ENCODE measurements around the gene TLE5.

The TLE5 gene, protein sequence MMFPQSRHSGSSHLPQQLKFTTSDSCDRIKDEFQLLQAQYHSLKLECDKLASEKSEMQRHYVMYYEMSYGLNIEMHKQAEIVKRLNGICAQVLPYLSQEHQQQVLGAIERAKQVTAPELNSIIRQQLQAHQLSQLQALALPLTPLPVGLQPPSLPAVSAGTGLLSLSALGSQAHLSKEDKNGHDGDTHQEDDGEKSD

DNA sequence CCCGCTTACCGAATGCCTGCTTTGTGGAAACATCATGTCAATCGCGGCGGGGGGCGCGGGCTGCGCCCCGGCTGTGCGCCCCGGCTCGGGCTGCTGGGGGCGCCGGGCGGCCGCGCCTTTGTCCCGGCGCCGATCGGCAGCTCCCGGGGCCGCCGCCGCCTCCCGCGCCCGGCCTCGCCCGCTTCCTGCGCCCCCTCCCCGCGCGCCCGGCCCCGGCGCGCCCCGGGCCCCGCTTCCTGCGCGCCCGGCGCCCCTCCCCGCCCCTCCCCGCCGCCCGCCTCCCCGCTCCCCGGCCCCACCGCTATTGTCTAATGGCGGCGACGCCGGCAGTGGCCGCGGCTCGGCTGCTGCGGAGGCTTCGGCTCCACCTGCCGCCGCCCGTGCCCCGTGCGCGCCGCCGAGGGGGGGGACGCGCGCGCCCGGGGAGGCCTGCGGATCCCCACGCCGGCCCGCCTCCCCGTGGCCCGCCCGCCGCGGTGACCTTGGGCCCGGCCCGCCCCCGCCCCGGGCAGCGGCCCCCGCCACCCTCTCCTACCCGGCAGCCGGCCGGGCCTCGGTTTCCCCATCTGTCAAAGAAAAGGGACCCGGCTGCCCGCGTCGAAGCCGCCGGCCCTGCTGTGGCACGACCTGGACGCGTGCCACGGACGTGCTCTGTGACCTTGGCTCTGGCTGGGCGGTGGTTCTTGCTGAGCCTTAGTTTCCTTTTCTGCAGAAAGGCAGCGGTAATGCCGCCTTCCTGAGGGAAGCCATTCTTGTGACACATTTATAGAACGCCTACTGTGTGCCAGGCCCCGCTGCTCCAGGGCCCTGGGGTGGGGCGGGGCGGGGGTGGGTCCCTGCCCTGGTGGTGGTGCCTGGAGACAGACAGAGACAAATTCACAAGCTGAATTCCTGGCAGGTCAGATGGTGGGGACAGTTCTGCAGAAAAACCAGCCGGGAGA lies at the start of gene TLE5:
TLE5 (minus strand) TSS at position 331 of the 941 bp plus-strand sequence; CDS start at position 36, 295 bp downstream.
- Histone ChIP-seq H3K9me3 (ENCODE audit: control insufficient read depth, insufficient read depth, low read length) (no peaks in the 10 kb centered on the region), H3K36me3 (ENCODE audit: control insufficient read depth, insufficient read depth, low read length) (peaks cover 7% of the 10 kb centered on the region), H3K4me3 (ENCODE audit: low read depth, low read length) (peak within 1 kb of the TSS; percentile 56), H3K4me1 (ENCODE audit: control insufficient read depth, insufficient read depth, low read length) (peaks cover 5% of the 10 kb centered on the region), H3K27me3 (ENCODE audit: control insufficient read depth, insufficient read depth, low read length) (no peaks in the 10 kb centered on the region), H3K9ac (ENCODE audit: low read depth, low read length) (no peak within 1 kb of the TSS)

DNA sequence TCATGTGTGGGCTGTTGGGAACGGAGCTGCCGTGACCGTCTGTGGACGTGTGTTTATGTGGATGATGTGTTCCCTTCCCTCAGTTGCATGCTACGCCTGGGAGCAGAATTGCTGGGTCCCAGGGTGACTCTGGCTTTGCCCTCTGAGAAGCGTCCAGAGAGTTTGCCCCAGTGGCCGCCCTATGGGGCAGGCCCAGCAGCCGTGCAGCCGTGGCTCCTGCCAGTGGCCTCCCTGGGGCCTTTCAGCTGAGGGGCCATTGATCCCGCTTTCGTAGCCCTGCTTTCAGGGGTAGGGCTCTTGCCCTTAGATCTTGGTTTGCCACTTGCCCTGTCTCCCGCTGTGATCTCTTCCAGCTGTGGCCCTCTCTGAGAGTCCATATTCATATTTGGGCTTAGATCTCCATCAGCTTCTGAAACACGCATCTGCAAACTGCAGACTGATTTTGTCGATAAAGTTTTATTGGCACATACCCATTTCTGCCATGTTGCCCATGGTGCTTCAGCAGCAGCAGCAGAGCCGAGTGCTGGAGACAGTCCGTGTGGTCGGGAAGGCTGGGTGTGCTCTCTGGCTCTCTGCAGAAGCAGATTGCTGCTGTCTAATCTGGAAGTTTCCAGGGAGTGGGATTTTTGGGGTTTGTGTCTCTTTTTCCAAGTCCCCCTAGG lies 49.4 kb upstream of the TLE5 start:
- Histone ChIP-seq H3K27me3 (ENCODE audit: control insufficient read depth, insufficient read depth, low read length) (no peaks in the 10 kb centered on the region), H3K4me1 (ENCODE audit: control insufficient read depth, insufficient read depth, low read length) (peaks cover 2% of the 10 kb centered on the region), H3K9me3 (ENCODE audit: control insufficient read depth, insufficient read depth, low read length) (no peaks in the 10 kb centered on the region), H3K4me3 (ENCODE audit: low read depth, low read length) (no peak overlapping the region), H3K9ac (ENCODE audit: low read depth, low read length) (peak overlapping the region; percentile 24), H3K36me3 (ENCODE audit: control insufficient read depth, insufficient read depth, low read length) (peaks cover 7% of the 10 kb centered on the region)

- H3K27me3 ChIP-seq (ENCODE audit: control insufficient read depth, insufficient read depth, low read length) = no peaks in the 10 kb centered on the region
- no peaks in the 10 kb centered on the region for H3K9me3 ChIP-seq (ENCODE audit: control insufficient read depth, insufficient read depth, low read length)
- H3K9ac ChIP-seq (ENCODE audit: low read depth, low read length) = no peak overlapping the region
- H3K36me3 ChIP-seq (ENCODE audit: control insufficient read depth, insufficient read depth, low read length) = peaks cover 7% of the 10 kb centered on the region
- peaks cover 2% of the 10 kb centered on the region for H3K4me1 ChIP-seq (ENCODE audit: control insufficient read depth, insufficient read depth, low read length)
- H3K4me3 ChIP-seq (ENCODE audit: low read depth, low read length) = no peak overlapping the region
These were observed 48.0 kb upstream of the TLE5 start for GRCh38 chr19:3110126-3110825.

DNA sequence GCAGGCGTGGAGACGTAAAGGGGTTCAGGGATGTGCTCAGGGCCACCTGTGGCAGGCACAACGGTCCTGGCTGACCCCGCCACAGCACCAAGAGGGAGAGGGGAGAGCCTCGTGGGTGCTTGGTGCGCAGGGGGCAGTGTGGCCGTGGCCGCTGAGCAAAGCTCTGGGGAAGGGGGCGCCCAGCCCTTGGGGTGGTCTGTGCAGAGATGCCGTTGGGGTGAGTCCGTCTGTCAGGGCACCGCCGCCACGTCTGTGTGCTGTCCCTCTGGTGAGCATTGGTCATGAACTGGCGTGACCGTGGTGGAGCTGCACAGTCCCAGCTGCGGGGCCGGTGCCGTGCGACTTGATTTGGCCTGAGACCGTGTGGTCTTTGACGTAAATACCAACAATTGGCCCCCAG lies 47.2 kb upstream of the TLE5 start:
- Histone ChIP-seq H3K36me3 (ENCODE audit: control insufficient read depth, insufficient read depth, low read length) (peaks cover 6% of the 10 kb centered on the region), H3K9me3 (ENCODE audit: control insufficient read depth, insufficient read depth, low read length) (no peaks in the 10 kb centered on the region), H3K4me3 (ENCODE audit: low read depth, low read length) (no peak overlapping the region), H3K4me1 (ENCODE audit: control insufficient read depth, insufficient read depth, low read length) (peaks cover 2% of the 10 kb centered on the region), H3K27me3 (ENCODE audit: control insufficient read depth, insufficient read depth, low read length) (no peaks in the 10 kb centered on the region), H3K9ac (ENCODE audit: low read depth, low read length) (no peak overlapping the region)

DNA sequence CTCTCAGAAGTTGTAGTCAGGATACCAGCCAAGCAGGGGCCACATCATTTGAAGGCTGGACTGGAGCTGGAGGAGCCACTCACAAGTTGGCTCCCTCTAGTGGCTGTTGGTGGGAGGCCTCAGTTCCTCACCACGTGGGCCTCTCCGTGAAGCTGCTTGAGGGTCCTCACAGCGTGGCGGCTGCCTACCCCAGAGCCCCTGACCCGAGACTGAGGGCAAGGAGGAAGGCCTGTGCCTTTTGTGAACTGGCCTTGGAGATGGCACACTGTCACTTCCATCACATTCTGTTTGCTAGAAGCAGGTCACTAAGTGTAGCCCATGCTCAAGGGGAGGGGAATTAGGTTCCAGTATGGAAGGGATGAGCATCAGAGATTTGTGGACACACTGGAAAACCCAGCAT lies 46.5 kb upstream of the TLE5 start:
- Histone ChIP-seq H3K27me3 (ENCODE audit: control insufficient read depth, insufficient read depth, low read length) (no peaks in the 10 kb centered on the region), H3K36me3 (ENCODE audit: control insufficient read depth, insufficient read depth, low read length) (peaks cover 3% of the 10 kb centered on the region), H3K4me1 (ENCODE audit: control insufficient read depth, insufficient read depth, low read length) (peaks cover 2% of the 10 kb centered on the region), H3K9me3 (ENCODE audit: control insufficient read depth, insufficient read depth, low read length) (no peaks in the 10 kb centered on the region), H3K9ac (ENCODE audit: low read depth, low read length) (no peak overlapping the region), H3K4me3 (ENCODE audit: low read depth, low read length) (no peak overlapping the region)

DNA sequence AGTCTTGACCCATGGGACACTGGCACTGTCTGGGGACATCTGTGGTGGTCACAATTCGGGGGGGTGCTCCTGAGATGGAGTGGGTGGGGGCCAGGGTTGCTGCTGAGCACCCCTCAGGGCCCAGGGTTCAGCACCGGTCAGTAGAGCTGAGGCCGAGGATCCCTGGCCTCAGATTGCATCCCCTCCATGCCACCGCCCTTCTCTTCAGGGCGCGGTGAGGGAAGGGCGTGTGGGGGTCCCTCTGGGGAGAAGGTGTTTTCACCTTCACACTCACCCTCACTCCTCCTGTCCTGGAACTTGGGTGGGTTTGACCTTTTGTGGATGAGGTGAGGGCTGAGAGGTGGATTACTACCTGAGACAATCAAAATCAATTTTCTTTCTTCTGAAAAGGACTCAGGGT lies 45.4 kb upstream of the TLE5 start:
- Histone ChIP-seq H3K9me3 (ENCODE audit: control insufficient read depth, insufficient read depth, low read length) (no peaks in the 10 kb centered on the region), H3K9ac (ENCODE audit: low read depth, low read length) (no peak overlapping the region), H3K4me3 (ENCODE audit: low read depth, low read length) (no peak overlapping the region), H3K36me3 (ENCODE audit: control insufficient read depth, insufficient read depth, low read length) (no peaks in the 10 kb centered on the region), H3K4me1 (ENCODE audit: control insufficient read depth, insufficient read depth, low read length) (peaks cover 2% of the 10 kb centered on the region), H3K27me3 (ENCODE audit: control insufficient read depth, insufficient read depth, low read length) (no peaks in the 10 kb centered on the region)

DNA sequence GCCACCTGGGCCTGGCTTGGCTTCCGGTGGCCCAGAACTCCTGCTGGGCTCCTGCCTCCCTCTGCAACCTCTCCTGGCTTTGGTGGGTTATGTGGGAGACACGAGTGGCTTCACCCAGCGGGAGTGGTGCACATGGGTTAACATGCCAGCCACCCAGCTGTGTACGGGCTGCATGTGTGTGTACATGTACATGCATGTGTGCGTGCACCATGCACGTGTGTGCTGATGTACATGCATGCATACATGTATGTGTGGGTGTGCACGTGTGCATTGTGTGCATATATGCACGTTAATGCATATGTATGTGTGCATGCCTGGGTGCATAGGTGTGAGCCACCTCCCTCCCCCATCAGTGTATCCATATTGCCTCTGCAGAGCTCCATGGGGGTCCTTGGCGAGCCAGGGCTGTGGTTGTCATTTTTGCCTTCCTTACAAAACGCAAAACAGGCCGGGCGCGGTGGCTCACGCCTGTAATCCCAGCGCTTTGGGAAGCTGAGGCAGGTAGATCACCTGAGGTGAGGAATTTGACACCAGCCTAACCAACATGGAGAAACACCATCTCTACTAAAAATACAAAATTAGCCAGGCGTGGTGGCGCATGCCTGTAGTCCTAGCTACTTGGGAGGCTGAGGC lies 44.3 kb upstream of the TLE5 start:
- H3K36me3 ChIP-seq (ENCODE audit: control insufficient read depth, insufficient read depth, low read length) = no peaks in the 10 kb centered on the region
- H3K9me3 ChIP-seq (ENCODE audit: control insufficient read depth, insufficient read depth, low read length) = no peaks in the 10 kb centered on the region
- H3K4me1 ChIP-seq (ENCODE audit: control insufficient read depth, insufficient read depth, low read length) = no peaks in the 10 kb centered on the region
- H3K4me3 ChIP-seq (ENCODE audit: low read depth, low read length) = no peak overlapping the region
- no peak overlapping the region for H3K9ac ChIP-seq (ENCODE audit: low read depth, low read length)
- no peaks in the 10 kb centered on the region for H3K27me3 ChIP-seq (ENCODE audit: control insufficient read depth, insufficient read depth, low read length)

DNA sequence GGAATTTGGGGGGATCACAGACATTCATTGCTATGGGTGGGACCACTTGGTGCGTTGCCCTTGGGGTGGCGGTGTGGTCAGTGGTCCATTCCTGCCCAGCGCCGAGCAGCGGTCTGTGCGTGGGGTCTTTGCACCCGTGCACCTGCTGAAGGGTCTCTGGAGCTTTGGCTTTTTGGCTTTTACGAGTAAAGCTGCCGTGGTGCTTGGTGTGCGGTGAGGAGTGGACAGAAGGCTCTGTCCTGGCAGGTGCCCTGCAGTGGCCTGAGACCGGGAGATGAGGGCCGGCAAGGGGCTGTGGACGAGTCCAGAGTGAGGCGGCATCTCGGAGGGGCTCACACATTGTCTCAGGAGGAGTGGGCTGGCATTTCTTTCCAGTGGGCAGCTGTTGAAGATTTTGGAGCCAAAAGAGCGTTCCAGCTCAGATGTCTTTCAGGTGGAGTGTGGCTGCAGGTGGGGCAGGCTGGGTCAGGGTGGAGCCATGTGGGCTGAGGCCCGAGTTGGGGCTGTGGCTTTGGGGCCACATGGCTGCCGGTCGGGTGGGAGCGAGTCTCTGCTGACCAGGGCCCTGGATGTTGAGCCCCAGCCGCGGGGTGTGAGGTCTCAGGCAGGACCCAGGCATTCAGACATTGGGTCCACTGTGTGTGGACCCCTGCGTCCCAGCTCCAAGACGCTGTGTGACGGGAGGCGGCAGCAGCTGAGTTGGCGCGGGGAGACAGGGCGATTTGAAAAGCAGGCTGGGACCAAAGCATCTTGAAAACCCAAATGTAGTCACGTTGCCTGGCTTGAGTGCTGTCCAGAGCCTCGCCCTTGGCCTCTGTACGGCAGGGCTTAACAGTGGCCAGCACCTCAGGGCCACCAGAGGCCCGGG lies 43.6 kb upstream of the TLE5 start:
- no peaks in the 10 kb centered on the region for H3K36me3 ChIP-seq (ENCODE audit: control insufficient read depth, insufficient read depth, low read length)
- no peaks in the 10 kb centered on the region for H3K27me3 ChIP-seq (ENCODE audit: control insufficient read depth, insufficient read depth, low read length)
- H3K9ac ChIP-seq (ENCODE audit: low read depth, low read length) = no peak overlapping the region
- H3K4me3 ChIP-seq (ENCODE audit: low read depth, low read length) = no peak overlapping the region
- H3K4me1 ChIP-seq (ENCODE audit: control insufficient read depth, insufficient read depth, low read length) = no peaks in the 10 kb centered on the region
- H3K9me3 ChIP-seq (ENCODE audit: control insufficient read depth, insufficient read depth, low read length) = no peaks in the 10 kb centered on the region

GRCh38 chr19:3104708-3104983 lies 42.4 kb upstream of the TLE5 start:
- Histone ChIP-seq H3K4me1 (ENCODE audit: control insufficient read depth, insufficient read depth, low read length) (no peaks in the 10 kb centered on the region), H3K27me3 (ENCODE audit: control insufficient read depth, insufficient read depth, low read length) (no peaks in the 10 kb centered on the region), H3K36me3 (ENCODE audit: control insufficient read depth, insufficient read depth, low read length) (no peaks in the 10 kb centered on the region), H3K9me3 (ENCODE audit: control insufficient read depth, insufficient read depth, low read length) (no peaks in the 10 kb centered on the region), H3K9ac (ENCODE audit: low read depth, low read length) (no peak overlapping the region), H3K4me3 (ENCODE audit: low read depth, low read length) (no peak overlapping the region)

DNA sequence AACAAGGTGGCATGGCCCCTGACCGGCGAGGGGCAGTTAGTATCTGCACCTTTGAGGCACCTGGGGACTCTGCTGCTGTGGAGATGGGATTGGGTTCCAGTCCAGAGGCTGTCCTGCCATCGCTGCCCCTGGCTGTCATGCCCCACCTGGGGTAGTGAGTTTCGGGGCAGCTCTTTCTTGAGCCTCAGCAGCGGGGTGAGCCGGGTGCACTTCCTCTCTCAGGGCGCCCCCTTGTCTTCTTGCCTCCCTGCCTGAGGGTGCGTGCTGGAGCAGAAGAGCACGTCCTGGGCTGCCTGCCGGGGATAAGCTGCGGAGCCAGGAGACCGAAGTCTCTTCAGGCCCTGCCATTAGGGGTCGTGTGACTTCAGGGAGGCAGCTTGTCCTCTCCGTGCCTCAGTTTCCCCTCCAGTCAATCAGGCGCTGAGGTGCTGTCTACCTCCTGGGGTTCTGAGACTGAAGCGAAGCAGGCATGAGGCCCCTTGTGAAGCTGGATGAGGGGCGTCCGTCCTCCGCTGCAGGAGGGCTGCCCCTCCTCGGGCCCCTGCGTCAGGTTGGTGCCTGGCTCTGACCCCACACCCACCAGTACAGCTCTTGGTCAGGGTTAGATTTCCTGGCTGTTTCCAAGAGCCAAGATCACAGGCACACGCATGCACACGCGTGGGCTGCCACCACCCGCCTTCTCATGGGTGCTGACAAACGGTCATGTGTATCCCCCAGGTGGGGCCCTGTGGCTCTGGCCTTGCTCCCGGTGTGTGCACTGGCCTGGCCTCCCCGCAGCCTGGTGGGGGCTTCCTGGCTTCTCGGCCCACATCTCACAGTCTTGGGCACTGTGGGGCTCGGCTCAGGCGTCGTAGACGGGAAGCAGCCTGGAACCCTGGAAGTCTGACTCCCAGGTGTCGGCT lies 40.2 kb upstream of the TLE5 start:
- no peak overlapping the region for H3K4me3 ChIP-seq (ENCODE audit: low read depth, low read length)
- no peak overlapping the region for H3K9ac ChIP-seq (ENCODE audit: low read depth, low read length)
- H3K9me3 ChIP-seq (ENCODE audit: control insufficient read depth, insufficient read depth, low read length) = no peaks in the 10 kb centered on the region
- no peaks in the 10 kb centered on the region for H3K4me1 ChIP-seq (ENCODE audit: control insufficient read depth, insufficient read depth, low read length)
- no peaks in the 10 kb centered on the region for H3K27me3 ChIP-seq (ENCODE audit: control insufficient read depth, insufficient read depth, low read length)
- H3K36me3 ChIP-seq (ENCODE audit: control insufficient read depth, insufficient read depth, low read length) = no peaks in the 10 kb centered on the region
